HCT116 (cell line): ENCODE results near the gene CYP24A1. TPM values are rescaled to one million over a fixed set of nuclear protein-coding genes. Genes with fewer than 3 reads are reported as not detected.

ENCODE experiments used
- ATAC-seq: fragments of 200-7000 bp; cut with Tn5 transposase; 2 replicates; pipeline ENCODE4 v1.9.1; 2020; ENCODE audit warnings: mild to moderate bottlenecking, moderate library complexity
- BruUV-seq: library from RNA; stranded (reverse); fragments of 400-500 nt; replicated peaks from 2 replicates; lab custom pipeline; 2021; lab: Mats Ljungman, UMichigan
- CTCF ChIA-PET: fragments of 300-600 bp; sonication (Branson Sonifier 250); formaldehyde crosslinking; loops from one replicate; lab custom pipeline; 2021; ENCODE audit warnings: antibody characterized with exemption; lab: Charles Lee
- POLR2A ChIA-PET: fragments of 300-600, 350-600 bp; sonication (Branson Sonifier 250); formaldehyde crosslinking; loops from one replicate; lab custom pipeline; 2021; ENCODE audit warnings: antibody characterized with exemption; lab: Charles Lee
- RAD21 ChIA-PET, 2 experiments: fragments of 300-600 bp; sonication (Branson Sonifier 250); formaldehyde crosslinking; loops; one replicate each; lab custom pipeline; 2023; ENCODE audit warnings: low total read pairs in 2 of 2; ENCODE audit not compliant: uncharacterized antibody in 2 of 2, unreplicated experiment in 2 of 2, low non-redundant PET in 1 of 2; lab: Charles Lee
- DNase-seq: peaks from one replicate; pipeline ENCODE4 v3.0.0-alpha.2; 2010; ENCODE audit warnings: low read depth, low spot score
- H2AFZ ChIP-seq: fragments of 200-600 bp; shearing (Covaris generic), sonication (generic); 2 replicates; pipeline ENCODE4 v1.6.1; 2017; ENCODE audit warnings: low read depth, mixed run types, mixed read lengths, antibody characterized with exemption, low read length; ENCODE audit not compliant: poor library complexity, severe bottlenecking
- H3K27ac ChIP-seq: 2 replicates; pipeline ENCODE4 v1.5.1; 2012; ENCODE audit warnings: low read depth, low read length
- H3K27me3 ChIP-seq: fragments of 200-600 bp; sonication (generic); 2 replicates; pipeline ENCODE4 v1.6.1; 2016; ENCODE audit warnings: mixed run types, low read length, mixed read lengths; ENCODE audit not compliant: insufficient read depth
- H3K36me3 ChIP-seq, 2 experiments: fragments of 200-500 bp in 1 of 2; fragments of 200-600 bp in 1 of 2; sonication (Bioruptor generic) in 1 of 2; sonication (generic) in 1 of 2; 2 replicates each; pipeline versions ENCODE4 v1.5.1 to v1.6.1; 2014 to 2016; ENCODE audit warnings: low read length in 2 of 2, inconsistent platforms in 1 of 2, mixed read lengths in 1 of 2, mixed run types in 1 of 2; ENCODE audit not compliant: insufficient read depth in 2 of 2, control insufficient read depth in 1 of 2
- H3K4me1 ChIP-seq, 2 experiments: fragments of 200-600 bp in 1 of 2; sonication (generic) in 1 of 2; 2 replicates each; pipeline versions ENCODE4 v1.5.1 to v1.6.1; 2012 to 2017; ENCODE audit warnings: low read length in 2 of 2, inconsistent platforms in 1 of 2, mild to moderate bottlenecking in 1 of 2, mixed read lengths in 1 of 2, mixed run types in 1 of 2, moderate library complexity in 1 of 2; ENCODE audit not compliant: insufficient read depth in 2 of 2, control insufficient read depth in 1 of 2
- H3K4me2 ChIP-seq: fragments of 200-600 bp; sonication (generic); 2 replicates; pipeline ENCODE4 v1.6.1; 2017; ENCODE audit warnings: mixed run types, low read length, mixed read lengths
- H3K4me3 ChIP-seq, 2 experiments: fragments of 200-600 bp in 1 of 2; sonication (generic) in 1 of 2; replicated peaks in 1 of 2; 2 replicates each; pipeline ENCODE4 v1.5.1; 2011 to 2016; ENCODE audit warnings: low read length in 2 of 2, control low read depth in 1 of 2, low read depth in 1 of 2, mild to moderate bottlenecking in 1 of 2, mixed read lengths in 1 of 2, mixed run types in 1 of 2
- H3K79me2 ChIP-seq: fragments of 200-600 bp; sonication (generic); 2 replicates; pipeline ENCODE4 v1.6.1; 2017; ENCODE audit warnings: mild to moderate bottlenecking, mixed run types, low read length, moderate library complexity, mixed read lengths; ENCODE audit not compliant: insufficient read depth
- H3K9ac ChIP-seq: fragments of 200-600 bp; sonication (generic); 2 replicates; pipeline ENCODE4 v1.6.1; 2016; ENCODE audit warnings: low read length, mixed read lengths
- H3K9me2 ChIP-seq: fragments of 200-600 bp; sonication (generic), shearing (Covaris generic); 2 replicates; pipeline ENCODE4 v1.6.1; 2017; ENCODE audit warnings: mixed run types, mild to moderate bottlenecking, moderate library complexity; ENCODE audit not compliant: insufficient read depth
- H3K9me3 ChIP-seq, 2 experiments: fragments of 200-500 bp in 1 of 2; fragments of 200-600 bp in 1 of 2; sonication (Bioruptor generic) in 1 of 2; sonication (generic) in 1 of 2; 2 replicates each; pipeline ENCODE4 v1.6.1; 2014 to 2017; ENCODE audit warnings: low read length in 2 of 2, mixed read lengths in 2 of 2, inconsistent platforms in 1 of 2, low read depth in 1 of 2, mild to moderate bottlenecking in 1 of 2, mixed run types in 1 of 2, moderate library complexity in 1 of 2; ENCODE audit not compliant: control insufficient read depth in 1 of 2, insufficient read depth in 1 of 2
- H4K20me1 ChIP-seq: fragments of 200-600 bp; sonication (generic), shearing (Covaris generic); 2 replicates; pipeline ENCODE4 v1.6.1; 2017; ENCODE audit warnings: mixed run types, mild to moderate bottlenecking, moderate library complexity; ENCODE audit not compliant: insufficient read depth
- ATF3 ChIP-seq: IDR thresholded peaks from 2 replicates; pipeline ENCODE4 v1.6.1; 2012
- CEBPB ChIP-seq: IDR thresholded peaks from 2 replicates; pipeline ENCODE4 v1.6.1; 2012; ENCODE audit warnings: low read depth
- EGR1 ChIP-seq: IDR thresholded peaks from 2 replicates; pipeline ENCODE4 v1.6.1; 2012; ENCODE audit warnings: low read depth
- ELF1 ChIP-seq: IDR thresholded peaks from 2 replicates; pipeline ENCODE4 v1.6.1; 2012; ENCODE audit warnings: low read depth, borderline replicate concordance
- EZH2 ChIP-seq: fragments of 200-600 bp; sonication (generic); IDR thresholded peaks from 2 replicates; pipeline ENCODE4 v1.6.1; 2017; ENCODE audit warnings: antibody characterized with exemption, mixed run types
- EZH2phosphoT487 ChIP-seq: fragments of 200-600 bp; IDR thresholded peaks from 2 replicates; pipeline ENCODE4 v1.6.1; 2018; ENCODE audit warnings: antibody characterized with exemption, borderline replicate concordance
- FOSL1 ChIP-seq: IDR thresholded peaks from 2 replicates; pipeline ENCODE4 v1.6.1; 2012; ENCODE audit warnings: low read depth
- JUND ChIP-seq: IDR thresholded peaks from 2 replicates; pipeline ENCODE4 v1.6.1; 2012
- POLR2AphosphoS5 ChIP-seq: IDR thresholded peaks from 2 replicates; pipeline ENCODE4 v1.6.1; 2011; ENCODE audit warnings: mild to moderate bottlenecking, low read depth, low read length, moderate library complexity
- RAD21 ChIP-seq: IDR thresholded peaks from 2 replicates; pipeline ENCODE4 v1.6.1; 2012; ENCODE audit warnings: low read depth, mild to moderate bottlenecking
- REST ChIP-seq: IDR thresholded peaks from 2 replicates; pipeline ENCODE4 v1.6.1; 2012; ENCODE audit warnings: low read depth
- SIN3A ChIP-seq: IDR thresholded peaks from 2 replicates; pipeline ENCODE4 v1.6.1; 2012; ENCODE audit warnings: low read depth
- SP1 ChIP-seq: IDR thresholded peaks from 2 replicates; pipeline ENCODE4 v1.6.1; 2012; ENCODE audit warnings: low read depth
- YY1 ChIP-seq: IDR thresholded peaks from 2 replicates; pipeline ENCODE4 v1.6.1; 2011; ENCODE audit warnings: low read length, low read depth, moderate library complexity, mild to moderate bottlenecking; ENCODE audit not compliant: insufficient replicate concordance; ENCODE audit errors: extremely low read depth
- ZNF274 ChIP-seq: fragments of 200-500 bp; sonication (Bioruptor generic); IDR thresholded peaks from 2 replicates; pipeline ENCODE4 v1.6.1; 2014; ENCODE audit warnings: mild to moderate bottlenecking, low read depth, low read length, inconsistent platforms
- intact Hi-C: fragments of 100-400 bp; cut with micrococcal nuclease; formaldehyde crosslinking; loops from 2 replicates; pipeline ENCODE4 v1.10.0; 2022
- total RNA-seq: library from RNA; stranded (reverse); gene quantifications from one replicate; pipeline ENCODE4 v1.2.1, GENCODE V29; 2021; ENCODE audit not compliant: unreplicated experiment
- TF ChIP-seq, protein P1 (sequence below): IDR thresholded peaks from 2 replicates; pipeline ENCODE4 v1.6.1; 2011; ENCODE audit warnings: mild to moderate bottlenecking, low read length, moderate library complexity; ENCODE audit not compliant: insufficient replicate concordance; ENCODE audit errors: extremely low read depth
- TF ChIP-seq, protein P2 (sequence below), 3 experiments: fragments of 200-600 bp in 1 of 3; sonication (generic) in 1 of 3; IDR thresholded peaks in 2 of 3; conservative IDR thresholded peaks in 1 of 3; 2 replicates each; pipeline ENCODE4 v1.5.1; 2012 to 2017; ENCODE audit warnings: low read depth in 2 of 3, low read length in 2 of 3, antibody characterized with exemption in 1 of 3, borderline replicate concordance in 1 of 3, control low read depth in 1 of 3, mild to moderate bottlenecking in 1 of 3, mixed read lengths in 1 of 3, mixed run types in 1 of 3, moderate library complexity in 1 of 3; ENCODE audit not compliant: insufficient read depth in 1 of 3

Gene CYP24A1
- total RNA-seq, 1 experiment from 2014 or later = 267 TPM

DNA sequence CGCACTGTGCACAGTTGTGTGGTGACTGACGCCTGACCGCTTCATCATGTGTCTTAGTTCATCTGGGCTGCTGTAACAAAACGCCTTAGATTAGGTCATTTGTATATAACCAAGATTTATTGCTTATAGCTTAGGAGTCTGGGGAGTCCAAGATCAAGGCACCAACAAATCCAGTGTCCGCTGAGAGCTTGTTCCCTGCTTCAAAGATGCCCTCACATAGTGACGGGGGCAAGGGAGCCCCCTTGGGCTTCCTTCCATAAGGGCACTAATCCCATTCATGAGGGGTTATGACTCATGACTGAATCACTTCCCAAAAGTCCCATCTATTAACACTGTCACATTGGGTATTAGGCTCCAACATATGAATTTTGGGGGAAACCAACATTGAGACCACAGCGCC lies 34.6 kb downstream of the CYP24A1 start (continued):
- TF ChIP-seq POLR2AphosphoS5 = peak; percentile 35; the same call in 1 of the 2 replicates
- no peak for TF ChIP-seq EZH2phosphoT487
- peak; percentile 96 for TF ChIP-seq FOSL1
- no peak for TF ChIP-seq ZNF274
- peak; percentile 78; the same call in 1 of the 2 replicates for TF ChIP-seq SP1
- TF ChIP-seq EZH2 = no peak
- TF ChIP-seq ATF3 = no peak
- TF ChIP-seq ELF1 = no peak
- no peak for TF ChIP-seq YY1
- no peak for TF ChIP-seq EGR1
- TF ChIP-seq, protein P1, sequence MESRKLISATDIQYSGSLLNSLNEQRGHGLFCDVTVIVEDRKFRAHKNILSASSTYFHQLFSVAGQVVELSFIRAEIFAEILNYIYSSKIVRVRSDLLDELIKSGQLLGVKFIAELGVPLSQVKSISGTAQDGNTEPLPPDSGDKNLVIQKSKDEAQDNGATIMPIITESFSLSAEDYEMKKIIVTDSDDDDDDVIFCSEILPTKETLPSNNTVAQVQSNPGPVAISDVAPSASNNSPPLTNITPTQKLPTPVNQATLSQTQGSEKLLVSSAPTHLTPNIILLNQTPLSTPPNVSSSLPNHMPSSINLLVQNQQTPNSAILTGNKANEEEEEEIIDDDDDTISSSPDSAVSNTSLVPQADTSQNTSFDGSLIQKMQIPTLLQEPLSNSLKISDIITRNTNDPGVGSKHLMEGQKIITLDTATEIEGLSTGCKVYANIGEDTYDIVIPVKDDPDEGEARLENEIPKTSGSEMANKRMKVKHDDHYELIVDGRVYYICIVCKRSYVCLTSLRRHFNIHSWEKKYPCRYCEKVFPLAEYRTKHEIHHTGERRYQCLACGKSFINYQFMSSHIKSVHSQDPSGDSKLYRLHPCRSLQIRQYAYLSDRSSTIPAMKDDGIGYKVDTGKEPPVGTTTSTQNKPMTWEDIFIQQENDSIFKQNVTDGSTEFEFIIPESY = peak; percentile 8

DNA sequence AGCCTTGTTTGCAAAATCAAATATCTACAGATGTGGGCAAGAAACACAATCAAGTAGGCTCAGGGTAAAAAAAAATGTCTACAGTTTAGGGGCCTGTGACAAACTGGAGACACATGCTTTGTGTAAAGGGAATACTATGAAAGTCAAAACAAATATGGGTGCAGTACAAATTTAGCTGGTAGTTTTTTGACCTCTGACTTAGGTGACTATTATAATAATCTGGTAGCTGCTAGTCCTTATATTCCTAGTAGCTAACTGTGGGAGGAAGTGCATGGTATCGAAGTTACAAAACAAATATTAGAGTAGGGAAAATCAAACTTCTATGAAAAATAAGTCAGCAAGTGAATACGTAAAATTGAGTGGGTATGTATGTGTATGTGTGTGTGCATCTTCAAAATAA lies 35.4 kb downstream of the CYP24A1 start:
- H3K36me3 ChIP-seq = peaks cover 0 to 19% of the 10 kb centered on the region in 2 experiments; a peak in 2 of 4 replicates
- peak overlapping the region; percentile 94 for H3K27ac ChIP-seq
- H3K9me2 ChIP-seq = no peaks in the 10 kb centered on the region
- no peak for TF ChIP-seq EZH2
- no peak for TF ChIP-seq SP1
- no peak for TF ChIP-seq EZH2phosphoT487
- TF ChIP-seq CEBPB = no peak
- TF ChIP-seq JUND = no peak
- no peak for TF ChIP-seq RAD21
- no peak for TF ChIP-seq SIN3A
- TF ChIP-seq REST = no peak
- TF ChIP-seq, protein P2, sequence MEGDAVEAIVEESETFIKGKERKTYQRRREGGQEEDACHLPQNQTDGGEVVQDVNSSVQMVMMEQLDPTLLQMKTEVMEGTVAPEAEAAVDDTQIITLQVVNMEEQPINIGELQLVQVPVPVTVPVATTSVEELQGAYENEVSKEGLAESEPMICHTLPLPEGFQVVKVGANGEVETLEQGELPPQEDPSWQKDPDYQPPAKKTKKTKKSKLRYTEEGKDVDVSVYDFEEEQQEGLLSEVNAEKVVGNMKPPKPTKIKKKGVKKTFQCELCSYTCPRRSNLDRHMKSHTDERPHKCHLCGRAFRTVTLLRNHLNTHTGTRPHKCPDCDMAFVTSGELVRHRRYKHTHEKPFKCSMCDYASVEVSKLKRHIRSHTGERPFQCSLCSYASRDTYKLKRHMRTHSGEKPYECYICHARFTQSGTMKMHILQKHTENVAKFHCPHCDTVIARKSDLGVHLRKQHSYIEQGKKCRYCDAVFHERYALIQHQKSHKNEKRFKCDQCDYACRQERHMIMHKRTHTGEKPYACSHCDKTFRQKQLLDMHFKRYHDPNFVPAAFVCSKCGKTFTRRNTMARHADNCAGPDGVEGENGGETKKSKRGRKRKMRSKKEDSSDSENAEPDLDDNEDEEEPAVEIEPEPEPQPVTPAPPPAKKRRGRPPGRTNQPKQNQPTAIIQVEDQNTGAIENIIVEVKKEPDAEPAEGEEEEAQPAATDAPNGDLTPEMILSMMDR (IDR thresholded peaks at IDR 0.05 in 2 of 3, conservative IDR thresholded peaks at IDR 0.05 in 1 of 3; ENCODE audit: borderline replicate concordance in 1 of 3, insufficient read depth in 1 of 3, low read depth in 2 of 3, low read length in 2 of 3) = no peak
- no peak for TF ChIP-seq ELF1
- TF ChIP-seq, all 23 proteins: peak for 0
- intact Hi-C loops = no loop called here
- Histone ChIP-seq H3K79me2 (no peaks in the 10 kb centered on the region), H2AFZ (no peak overlapping the region), H3K9ac (peak overlapping the region; percentile 61), H4K20me1 (no peaks in the 10 kb centered on the region), H3K27me3 (no peaks in the 10 kb centered on the region), H3K4me3 (no peak overlapping the region), H3K9me3 (peaks cover 5 to 6% of the 10 kb centered on the region in 2 experiments; a peak in 2 of 4 replicates), H3K4me1 (peaks cover 66 to 81% of the 10 kb centered on the region in 2 experiments), H3K4me2 (peak overlapping the region; percentile 65)
- no peak for ATAC-seq
- BruUV-seq = no TSS peak
- CTCF ChIA-PET = interaction anchor here (1.6 kb wide), 1 partner anchor 10 kb away, joined by 4 read pairs; no protein-coding TSS in a partner anchor
- POLR2A ChIA-PET = interaction anchor here (0.7 to 2.2 kb wide), 2 partner anchors 11 to 35 kb away, joined by 3 to 6 read pairs; partner anchors contain the start of gene CYP24A1
- DNase-seq = no peak
- RAD21 ChIA-PET = interaction anchor here in 1 of 2 experiments (1.3 to 2.2 kb wide), 2 partner anchors 16 to 31 kb away, joined by 4 to 10 read pairs; no protein-coding TSS in a partner anchor
